SK-N-SH treated with all-trans-retinoic acid at 6 μM for 48 hours (cell line): ENCODE results near the gene RTL10.

ENCODE experiments used
- BACH2 ChIP-seq: fragments of 250-450 bp; sonication (Bioruptor Pico); IDR thresholded peaks from 2 replicates; pipeline ENCODE4 v1.9.0; 2021; ENCODE audit warnings: mild to moderate bottlenecking, borderline replicate concordance
- PPARA ChIP-seq: fragments of 250-450 bp; sonication (Bioruptor Pico); IDR thresholded peaks from 2 replicates; pipeline ENCODE4 v1.5.0; 2020; ENCODE audit warnings: mild to moderate bottlenecking, borderline replicate concordance
- ZNF565 ChIP-seq: fragments of 450-650 bp; formaldehyde crosslinking; conservative IDR thresholded peaks from 2 replicates; pipeline ENCODE4 v1.5.0; 2020; ENCODE audit warnings: low read depth, mild to moderate bottlenecking, moderate library complexity

DNA sequence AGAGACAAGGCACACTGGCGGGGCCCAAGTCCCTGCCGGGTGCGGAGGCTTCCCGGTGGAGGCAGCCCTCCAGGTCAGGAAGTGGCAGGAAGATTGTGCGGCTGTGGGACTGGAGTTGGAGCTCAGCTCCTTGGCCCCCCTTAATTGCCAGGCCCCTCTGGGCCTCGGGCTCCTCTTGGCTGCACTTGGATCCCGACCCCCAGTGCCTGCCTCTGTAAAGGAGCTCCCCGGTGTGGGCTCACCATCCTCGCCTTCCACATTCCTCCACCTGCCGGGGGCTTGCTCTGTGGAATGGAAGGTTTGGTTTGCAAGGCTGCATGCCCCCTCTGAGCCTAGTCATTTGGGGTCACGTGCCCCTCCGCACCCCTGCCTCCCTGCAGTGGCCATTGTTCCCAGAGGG is 48.8 kb upstream of the RTL10 start:
- no peak for TF ChIP-seq BACH2 (CRISPR knock-in tag)
- no peak for TF ChIP-seq ZNF565
- no peak for TF ChIP-seq PPARA (CRISPR knock-in tag)
